Muscle of leg (tissue), 11 donors: Measurements from ENCODE around the gene TMEM63A. TPM values are rescaled to one million over a fixed set of nuclear protein-coding genes. Genes with fewer than 3 reads are reported as not detected.

ENCODE experiments used
- DNase-seq: peaks from one replicate; pipeline ENCODE4 v3.0.0; 2013
- H3K27ac ChIP-seq: one replicate; pipeline ENCODE4 v1.5.1; 2013; ENCODE audit warnings: mild to moderate bottlenecking, low read length, control low read depth
- H3K27me3 ChIP-seq: one replicate; pipeline ENCODE4 v1.6.1; 2013; ENCODE audit warnings: low read length; ENCODE audit not compliant: control insufficient read depth, insufficient read depth
- H3K36me3 ChIP-seq: one replicate; pipeline ENCODE4 v1.6.1; 2013; ENCODE audit warnings: low read length; ENCODE audit not compliant: control insufficient read depth, insufficient read depth
- H3K4me1 ChIP-seq: one replicate; pipeline ENCODE4 v1.6.1; 2013; ENCODE audit warnings: low read length; ENCODE audit not compliant: control insufficient read depth, insufficient read depth
- H3K4me3 ChIP-seq: one replicate; pipeline ENCODE4 v1.5.1; 2013; ENCODE audit warnings: low read length, control low read depth
- H3K9me3 ChIP-seq: replicated peaks from 2 replicates; pipeline ENCODE4 v1.6.1; 2013; ENCODE audit warnings: low read depth, low read length; ENCODE audit not compliant: control insufficient read depth
- WGBS: methylation state at CpG from one replicate; pipeline ENCODE4 v1.1.5; 2013; ENCODE audit warnings: missing lambda C conversion rate; ENCODE audit not compliant: insufficient coverage; 5-methylcytosine and 5-hydroxymethylcytosine counted together
- polyA plus RNA-seq, 8 donors: library from polyadenylated mRNA; unstranded; fragments of 120-200 nt; gene quantifications; one replicate each; pipeline versions ENCODE4 v1.2.1 to v1.2.3, GENCODE V29; 2013; ENCODE audit warnings: inconsistent platforms in 1 of 8, low replicate concordance in 1 of 8; ENCODE audit not compliant: insufficient read length in 8 of 8, insufficient read depth in 1 of 8
- total RNA-seq: library from RNA; stranded (reverse); fragments of 120-200 nt; gene quantifications from one replicate; pipeline ENCODE4 v1.2.4, GENCODE V29; 2013

The TMEM63A gene
- total and polyA plus RNA-seq, 9 donors, result 14.3 to 31.9 (median 21.3) TPM

GRCh38 chr1:225855503-225856300, 26.5 kb downstream of the TMEM63A start:
- Histone ChIP-seq H3K4me1 (peaks cover 4% of the 10 kb centered on the region), H3K27me3 (no peaks in the 10 kb centered on the region), H3K27ac (no peak overlapping the region), H3K4me3 (no peak overlapping the region), H3K9me3 (no peaks in the 10 kb centered on the region), H3K36me3 (peaks cover 64% of the 10 kb centered on the region)
- 65% methylated on average over 4 of the region's 10 CpGs for WGBS
- no peak for DNase-seq

- Histone ChIP-seq H3K4me1 (peaks cover 15% of the 10 kb centered on the region), H3K36me3 (peaks cover 51% of the 10 kb centered on the region), H3K27ac (no peak overlapping the region), H3K27me3 (no peaks in the 10 kb centered on the region), H3K4me3 (no peak overlapping the region), H3K9me3 (no peaks in the 10 kb centered on the region)
- WGBS, result 87% methylated on average over 10 of the region's 12 CpGs
- no peak for DNase-seq
Observed at GRCh38 chr1:225853441-225853840, 28.7 kb downstream of the TMEM63A start.

DNA sequence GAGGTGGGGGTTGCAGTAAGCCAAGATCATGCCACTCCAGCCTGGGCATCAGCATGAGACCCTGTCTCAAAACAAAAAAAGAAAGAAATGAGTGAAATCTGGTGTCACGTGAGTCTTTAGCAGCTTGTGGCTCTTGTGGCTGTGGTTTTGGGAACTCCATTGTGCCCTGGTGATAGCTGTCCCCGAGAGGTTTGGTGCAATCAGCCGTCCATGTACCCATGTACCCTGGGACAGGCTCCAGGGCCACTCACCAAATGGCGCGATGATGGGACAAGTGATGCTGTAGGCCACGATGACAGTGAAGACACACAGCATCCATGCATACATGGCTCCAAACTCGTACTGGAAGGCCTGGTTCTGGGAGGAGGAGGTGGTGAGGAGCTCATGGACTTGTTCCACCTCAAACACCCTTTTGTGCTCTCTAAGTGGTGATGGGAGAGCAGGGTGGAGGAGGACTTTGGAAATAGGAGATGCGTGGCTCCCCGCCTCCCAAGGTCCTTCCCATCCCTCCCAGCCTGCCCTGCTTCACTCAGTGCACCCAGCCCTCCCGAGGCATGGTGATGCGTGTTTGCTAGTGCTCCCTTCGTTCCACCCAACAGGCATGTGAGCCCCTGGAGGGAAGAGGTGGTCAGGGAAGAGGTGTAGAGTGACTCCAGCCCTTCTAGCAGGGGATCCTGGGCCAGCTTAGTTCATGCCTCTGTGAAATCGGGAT, 29.6 kb downstream of the TMEM63A start:
- WGBS, result 90% methylated on average over 6 of the region's 13 CpGs
- peaks cover 58% of the 10 kb centered on the region for H3K36me3 ChIP-seq
- no peak for DNase-seq
- peaks cover 23% of the 10 kb centered on the region for H3K4me1 ChIP-seq
- H3K9me3 ChIP-seq, result no peaks in the 10 kb centered on the region
- H3K27ac ChIP-seq, result no peak overlapping the region
- no peak overlapping the region for H3K4me3 ChIP-seq
- no peaks in the 10 kb centered on the region for H3K27me3 ChIP-seq

- H3K27ac ChIP-seq, result no peak overlapping the region
- DNase-seq, result no peak
- H3K4me3 ChIP-seq, result no peak overlapping the region
- peaks cover 61% of the 10 kb centered on the region for H3K36me3 ChIP-seq
- WGBS, result 50% methylated on average over 1 of the region's 4 CpGs
- peaks cover 23% of the 10 kb centered on the region for H3K4me1 ChIP-seq
- no peaks in the 10 kb centered on the region for H3K27me3 ChIP-seq
- H3K9me3 ChIP-seq, result no peaks in the 10 kb centered on the region
Observed at GRCh38 chr1:225851805-225852204, 30.4 kb downstream of the TMEM63A start.

GRCh38 chr1:225850370-225850769, 31.8 kb downstream of the TMEM63A start:
- peaks cover 26% of the 10 kb centered on the region for H3K4me1 ChIP-seq
- DNase-seq, result no peak
- no peaks in the 10 kb centered on the region for H3K27me3 ChIP-seq
- no peak overlapping the region for H3K4me3 ChIP-seq
- no peaks in the 10 kb centered on the region for H3K9me3 ChIP-seq
- peaks cover 61% of the 10 kb centered on the region for H3K36me3 ChIP-seq
- 100% methylated on average over 6 of the region's 7 CpGs for WGBS
- no peak overlapping the region for H3K27ac ChIP-seq

- H3K4me1 ChIP-seq, result peaks cover 28% of the 10 kb centered on the region
- WGBS, result 43% methylated on average over 5 of the region's 7 CpGs
- no peak for DNase-seq
Observed at GRCh38 chr1:225849925-225850324, 32.3 kb downstream of the TMEM63A start.

GRCh38 chr1:225848030-225848955, 33.9 kb downstream of the TMEM63A start:
- Histone ChIP-seq H3K9me3 (no peaks in the 10 kb centered on the region), H3K27me3 (no peaks in the 10 kb centered on the region), H3K4me3 (no peak overlapping the region), H3K27ac (no peak overlapping the region), H3K4me1 (peaks cover 28% of the 10 kb centered on the region), H3K36me3 (peaks cover 60% of the 10 kb centered on the region)
- peak; percentile 63 for DNase-seq
- WGBS, result 47% methylated on average over 8 of the region's 16 CpGs

More at GRCh38 chr1:225849925-225850324, 32.3 kb downstream of the TMEM63A start:
- Histone ChIP-seq H3K36me3 (peaks cover 61% of the 10 kb centered on the region), H3K4me3 (no peak overlapping the region), H3K27ac (no peak overlapping the region), H3K27me3 (no peaks in the 10 kb centered on the region), H3K9me3 (no peaks in the 10 kb centered on the region)

- H3K4me1 ChIP-seq, result peaks cover 28% of the 10 kb centered on the region
Observed at GRCh38 chr1:225847610-225848009, 34.6 kb downstream of the TMEM63A start.

GRCh38 chr1:225846331-225847310, 35.6 kb downstream of the TMEM63A start:
- Histone ChIP-seq H3K27me3 (no peaks in the 10 kb centered on the region), H3K9me3 (no peaks in the 10 kb centered on the region), H3K4me1 (peaks cover 28% of the 10 kb centered on the region), H3K4me3 (no peak overlapping the region), H3K36me3 (peaks cover 62% of the 10 kb centered on the region), H3K27ac (no peak overlapping the region)
- DNase-seq, result no peak
- 80% methylated on average over 14 of the region's 20 CpGs for WGBS

More at GRCh38 chr1:225847610-225848009, 34.6 kb downstream of the TMEM63A start:
- Histone ChIP-seq H3K9me3 (no peaks in the 10 kb centered on the region), H3K4me3 (no peak overlapping the region), H3K36me3 (peaks cover 60% of the 10 kb centered on the region), H3K27ac (no peak overlapping the region), H3K27me3 (no peaks in the 10 kb centered on the region)
- DNase-seq, result no peak
- WGBS, result 58% methylated on average over 2 of the region's 4 CpGs
